GM23338 (cell line): ENCODE measurements around the gene KRT16.
"Not testable (repeated sequence)": the region's sequence is repeated elsewhere in the genome, so short reads cannot be mapped to it uniquely, and the experiment has no call there.

Source experiments
- CREB1 ChIP-seq: fragments of 250-450 bp; sonication (Bioruptor Pico); IDR thresholded peaks from 2 replicates; pipeline ENCODE4 v1.5.0; 2020; ENCODE audit warnings: low read depth, mild to moderate bottlenecking, moderate library complexity
- CTCF ChIP-seq, 2 experiments: fragments of 200-600 bp in 1 of 2; sonication (generic) in 1 of 2; conservative IDR thresholded peaks; 2 replicates each; pipeline versions ENCODE4 v1.5.1 to v1.6.1; 2016 to 2017; ENCODE audit warnings: antibody characterized with exemption in 2 of 2, low read depth in 2 of 2, mild to moderate bottlenecking in 2 of 2, moderate library complexity in 1 of 2
- ETS1 ChIP-seq: IDR thresholded peaks from 2 replicates; pipeline ENCODE4 v1.6.1; 2016; ENCODE audit warnings: antibody characterized with exemption
- EZH2 ChIP-seq: fragments of 200-600 bp; sonication (generic); IDR thresholded peaks from one replicate; pipeline ENCODE4 v1.8.0; 2017; ENCODE audit warnings: antibody characterized with exemption, mild to moderate bottlenecking, low read depth; ENCODE audit not compliant: unreplicated experiment
- EZH2phosphoT487 ChIP-seq: fragments of 200-600 bp; sonication (generic); IDR thresholded peaks from one replicate; pipeline ENCODE4 v1.8.1; 2018; ENCODE audit warnings: antibody characterized with exemption; ENCODE audit not compliant: unreplicated experiment
- JUNB ChIP-seq: IDR thresholded peaks from one replicate; pipeline ENCODE4 v1.6.1; 2016; ENCODE audit warnings: antibody characterized with exemption; ENCODE audit not compliant: unreplicated experiment
- POLR2AphosphoS5 ChIP-seq: IDR thresholded peaks from 2 replicates; pipeline ENCODE4 v1.6.1; 2016; ENCODE audit warnings: antibody characterized with exemption, low read depth
- REST ChIP-seq: IDR thresholded peaks from one replicate; pipeline ENCODE4 v1.6.1; 2018; ENCODE audit warnings: antibody characterized with exemption; ENCODE audit not compliant: unreplicated experiment
- STAT1 ChIP-seq: IDR thresholded peaks from one replicate; pipeline ENCODE4 v1.6.1; 2016; ENCODE audit warnings: antibody characterized with exemption; ENCODE audit not compliant: unreplicated experiment

GRCh38 chr17:41622340-41623183 lies 10.0 kb upstream of the KRT16 start:
- TF ChIP-seq CTCF (conservative IDR thresholded peaks at IDR 0.05; ENCODE audit: low read depth in 2 of 2); JUNB; EZH2; REST; POLR2AphosphoS5; STAT1; EZH2phosphoT487; CREB1 (CRISPR knock-in tag); ETS1: not testable (repeated sequence)
